DOHH2 (cell line): ENCODE results near the gene GNB3.

Source experiments
- H3F3A ChIP-seq: fragments of 200-600 bp; sonication (generic), shearing (Covaris generic); 2 replicates; pipeline ENCODE4 v1.6.0; 2016; ENCODE audit warnings: antibody characterized with exemption, mild to moderate bottlenecking; ENCODE audit not compliant: control insufficient read depth, insufficient read depth
- H3K27ac ChIP-seq: fragments of 200-600 bp; sonication (generic); 2 replicates; pipeline ENCODE4 v1.5.1; 2014; ENCODE audit warnings: low read depth, mild to moderate bottlenecking, low read length, moderate library complexity
- H3K27me3 ChIP-seq: fragments of 200-600 bp; sonication (generic); 2 replicates; pipeline ENCODE4 v1.6.1; 2014; ENCODE audit warnings: mild to moderate bottlenecking, low read length, mixed read lengths; ENCODE audit not compliant: control insufficient read depth
- H3K36me3 ChIP-seq: fragments of 200-600 bp; sonication (generic); 2 replicates; pipeline ENCODE4 v1.6.1; 2014; ENCODE audit warnings: mild to moderate bottlenecking, low read length, moderate library complexity, mixed read lengths; ENCODE audit not compliant: control insufficient read depth
- H3K4me1 ChIP-seq: fragments of 200-600 bp; sonication (generic); 2 replicates; pipeline ENCODE4 v1.6.1; 2014; ENCODE audit warnings: mild to moderate bottlenecking, low read length, mixed read lengths; ENCODE audit not compliant: control insufficient read depth
- H3K4me2 ChIP-seq: fragments of 200-600 bp; sonication (generic); 2 replicates; pipeline ENCODE4 v1.6.0; 2014; ENCODE audit warnings: mild to moderate bottlenecking, low read length, moderate library complexity
- H3K4me3 ChIP-seq: fragments of 200-600 bp; sonication (generic); 2 replicates; pipeline ENCODE4 v1.5.1; 2014; ENCODE audit warnings: mild to moderate bottlenecking, low read length, mixed read lengths
- H3K79me2 ChIP-seq: fragments of 200-600 bp; sonication (generic); 2 replicates; pipeline ENCODE4 v1.6.1; 2014; ENCODE audit warnings: mild to moderate bottlenecking, low read length, mixed read lengths; ENCODE audit not compliant: control insufficient read depth
- H3K9me2 ChIP-seq: fragments of 200-600 bp; sonication (generic); replicated peaks from 2 replicates; pipeline ENCODE4 v1.6.1; 2014; ENCODE audit warnings: mild to moderate bottlenecking, low read length, mixed read lengths; ENCODE audit not compliant: control insufficient read depth
- H3K9me3 ChIP-seq: fragments of 200-600 bp; sonication (generic); 2 replicates; pipeline ENCODE4 v1.6.1; 2014; ENCODE audit warnings: antibody characterized with exemption, low read length, mixed read lengths; ENCODE audit not compliant: control insufficient read depth, insufficient read depth
- H4K20me1 ChIP-seq: fragments of 200-600 bp; sonication (generic); 2 replicates; pipeline ENCODE4 v1.6.0; 2014; ENCODE audit warnings: low read depth, mild to moderate bottlenecking, antibody characterized with exemption, low read length, moderate library complexity; ENCODE audit not compliant: control insufficient read depth, insufficient read depth
- CTCF ChIP-seq: fragments of 200-600 bp; sonication (generic); IDR thresholded peaks from one replicate; pipeline ENCODE4 v1.5.1; 2014; ENCODE audit warnings: antibody characterized with exemption, mild to moderate bottlenecking, low read depth, low read length; ENCODE audit not compliant: poor library complexity, severe bottlenecking
- EZH2phosphoT487 ChIP-seq: fragments of 200-600 bp; sonication (generic); IDR thresholded peaks from 2 replicates; pipeline ENCODE4 v1.6.1; 2017; ENCODE audit warnings: borderline replicate concordance, mild to moderate bottlenecking, antibody characterized with exemption, low read length, moderate library complexity, mixed read lengths

The GNB3 gene

GRCh38 chr12:6824085-6824775 is 16.5 kb upstream of the GNB3 start:
- TF ChIP-seq CTCF: no peak
- TF ChIP-seq EZH2phosphoT487: no peak

GRCh38 chr12:6824901-6825381 is 15.8 kb upstream of the GNB3 start:
- no peak overlapping the region for H3K4me3 ChIP-seq
- no peaks in the 10 kb centered on the region for H3K9me2 ChIP-seq
- H3K79me2 ChIP-seq: no peaks in the 10 kb centered on the region
- no peaks in the 10 kb centered on the region for H4K20me1 ChIP-seq
- no peaks in the 10 kb centered on the region for H3K36me3 ChIP-seq
- peaks cover 31% of the 10 kb centered on the region for H3K4me1 ChIP-seq
- no peaks in the 10 kb centered on the region for H3K9me3 ChIP-seq
- H3K27ac ChIP-seq: no peak overlapping the region
- no peaks in the 10 kb centered on the region for H3F3A ChIP-seq
- H3K4me2 ChIP-seq: no peak overlapping the region
- TF ChIP-seq EZH2phosphoT487 (no peak), CTCF (no peak)
- peaks cover 91% of the 10 kb centered on the region for H3K27me3 ChIP-seq

More at GRCh38 chr12:6824085-6824775, 16.5 kb upstream of the GNB3 start:
- Histone ChIP-seq H3K79me2 (no peaks in the 10 kb centered on the region), H4K20me1 (no peaks in the 10 kb centered on the region), H3K4me2 (no peak overlapping the region), H3K27me3 (peaks cover 90% of the 10 kb centered on the region), H3K9me3 (no peaks in the 10 kb centered on the region), H3F3A (no peaks in the 10 kb centered on the region), H3K4me3 (no peak overlapping the region), H3K36me3 (no peaks in the 10 kb centered on the region), H3K4me1 (peaks cover 28% of the 10 kb centered on the region), H3K27ac (no peak overlapping the region), H3K9me2 (no peaks in the 10 kb centered on the region)

GRCh38 chr12:6825398-6826124 is 15.2 kb upstream of the GNB3 start:
- no peaks in the 10 kb centered on the region for H3K9me2 ChIP-seq
- H3F3A ChIP-seq: no peaks in the 10 kb centered on the region
- peaks cover 31% of the 10 kb centered on the region for H3K4me1 ChIP-seq
- no peak overlapping the region for H3K27ac ChIP-seq
- TF ChIP-seq CTCF (peak; percentile 88), EZH2phosphoT487 (no peak; the same call in 1 of the 2 replicates)
- no peak overlapping the region for H3K4me2 ChIP-seq
- H3K27me3 ChIP-seq: peaks cover 91% of the 10 kb centered on the region
- H3K79me2 ChIP-seq: no peaks in the 10 kb centered on the region
- H3K9me3 ChIP-seq: no peaks in the 10 kb centered on the region
- H3K36me3 ChIP-seq: no peaks in the 10 kb centered on the region
- no peak overlapping the region for H3K4me3 ChIP-seq
- H4K20me1 ChIP-seq: no peaks in the 10 kb centered on the region
